DND-41 (cell line): ENCODE results near the gene CEBPG.

ENCODE experiments used
- ATAC-seq: fragments of 200-7000 bp; cut with Tn5 transposase; 3 replicates; pipeline ENCODE4 v1.9.1; 2021; ENCODE audit warnings: low read depth; ENCODE audit not compliant: insufficient read depth
- DNase-seq: peaks from one replicate; pipeline ENCODE4 v3.0.0-alpha.2; 2020
- H2AFZ ChIP-seq: 2 replicates; pipeline ENCODE4 v1.6.0; 2012; ENCODE audit warnings: low read depth, low read length
- H3K27ac ChIP-seq: 2 replicates; pipeline ENCODE4 v1.5.1; 2012; ENCODE audit warnings: low read length, inconsistent platforms
- H3K27me3 ChIP-seq: fragments of 200-600 bp; sonication (generic); 2 replicates; pipeline ENCODE4 v1.6.0; 2012; ENCODE audit warnings: low read length, mild to moderate bottlenecking, inconsistent platforms; ENCODE audit not compliant: insufficient read depth, poor library complexity
- H3K36me3 ChIP-seq: 2 replicates; pipeline ENCODE4 v1.5.1; 2012; ENCODE audit warnings: low read length, inconsistent platforms; ENCODE audit not compliant: insufficient read depth
- H3K4me1 ChIP-seq: 2 replicates; pipeline ENCODE4 v1.5.1; 2012; ENCODE audit warnings: mild to moderate bottlenecking, low read length; ENCODE audit not compliant: insufficient read depth
- H3K4me2 ChIP-seq: 2 replicates; pipeline ENCODE4 v1.6.0; 2012; ENCODE audit warnings: mild to moderate bottlenecking, moderate library complexity, low read length, inconsistent platforms; ENCODE audit not compliant: insufficient read depth
- H3K4me3 ChIP-seq, 2 experiments: fragments of 200-600 bp in 1 of 2; shearing (Covaris generic) in 1 of 2; 2 replicates each; pipeline ENCODE4 v1.5.1; 2012 to 2016; ENCODE audit warnings: inconsistent platforms in 2 of 2, low read length in 2 of 2, mild to moderate bottlenecking in 2 of 2, low read depth in 1 of 2, moderate library complexity in 1 of 2
- H3K79me2 ChIP-seq: 2 replicates; pipeline ENCODE4 v1.6.0; 2012; ENCODE audit warnings: low read length, inconsistent platforms; ENCODE audit not compliant: insufficient read depth
- H3K9ac ChIP-seq: 2 replicates; pipeline ENCODE4 v1.6.0; 2012; ENCODE audit warnings: low read depth, mild to moderate bottlenecking, inconsistent platforms, low read length, moderate library complexity
- H3K9me3 ChIP-seq: 2 replicates; pipeline ENCODE4 v1.5.1; 2012; ENCODE audit warnings: low read length, moderate library complexity, mild to moderate bottlenecking, inconsistent platforms; ENCODE audit not compliant: insufficient read depth, severe bottlenecking
- H4K20me1 ChIP-seq: 2 replicates; pipeline ENCODE4 v1.6.0; 2012; ENCODE audit warnings: low read length; ENCODE audit not compliant: insufficient read depth
- EZH2 ChIP-seq: IDR thresholded peaks from 3 replicates; pipeline ENCODE4 v1.6.1; 2012; ENCODE audit warnings: borderline replicate concordance, low read depth, mild to moderate bottlenecking, moderate library complexity, low read length, inconsistent platforms; ENCODE audit not compliant: severe bottlenecking
- TF ChIP-seq, protein P1 (sequence below): IDR thresholded peaks from 2 replicates; pipeline ENCODE4 v1.5.1; 2012; ENCODE audit warnings: borderline replicate concordance, low read length, moderate library complexity, mild to moderate bottlenecking; ENCODE audit not compliant: poor library complexity, severe bottlenecking; ENCODE audit errors: extremely low read depth

CEBPG gene

DNA sequence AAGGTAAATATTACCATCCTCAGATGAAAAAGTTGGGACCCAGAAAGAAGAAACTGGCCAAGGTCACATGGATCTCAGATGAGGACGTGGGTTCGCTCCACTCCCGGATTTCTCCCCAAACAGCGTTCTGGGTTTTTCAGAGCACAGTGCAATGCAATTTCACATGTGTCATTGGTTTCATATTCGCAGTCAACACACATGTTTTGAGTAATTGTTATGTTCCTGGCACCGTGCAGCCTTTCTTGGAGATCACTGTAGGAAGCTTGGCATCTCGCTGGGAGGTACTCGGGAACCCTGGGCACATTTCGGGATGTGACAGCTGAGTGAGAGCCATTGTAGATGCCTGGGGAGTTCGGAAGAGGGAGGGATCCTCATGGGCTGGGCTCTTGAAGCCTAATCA, 26.2 kb upstream of the CEBPG start:
- H3K79me2 ChIP-seq, result no peaks in the 10 kb centered on the region
- TF ChIP-seq, protein P1, sequence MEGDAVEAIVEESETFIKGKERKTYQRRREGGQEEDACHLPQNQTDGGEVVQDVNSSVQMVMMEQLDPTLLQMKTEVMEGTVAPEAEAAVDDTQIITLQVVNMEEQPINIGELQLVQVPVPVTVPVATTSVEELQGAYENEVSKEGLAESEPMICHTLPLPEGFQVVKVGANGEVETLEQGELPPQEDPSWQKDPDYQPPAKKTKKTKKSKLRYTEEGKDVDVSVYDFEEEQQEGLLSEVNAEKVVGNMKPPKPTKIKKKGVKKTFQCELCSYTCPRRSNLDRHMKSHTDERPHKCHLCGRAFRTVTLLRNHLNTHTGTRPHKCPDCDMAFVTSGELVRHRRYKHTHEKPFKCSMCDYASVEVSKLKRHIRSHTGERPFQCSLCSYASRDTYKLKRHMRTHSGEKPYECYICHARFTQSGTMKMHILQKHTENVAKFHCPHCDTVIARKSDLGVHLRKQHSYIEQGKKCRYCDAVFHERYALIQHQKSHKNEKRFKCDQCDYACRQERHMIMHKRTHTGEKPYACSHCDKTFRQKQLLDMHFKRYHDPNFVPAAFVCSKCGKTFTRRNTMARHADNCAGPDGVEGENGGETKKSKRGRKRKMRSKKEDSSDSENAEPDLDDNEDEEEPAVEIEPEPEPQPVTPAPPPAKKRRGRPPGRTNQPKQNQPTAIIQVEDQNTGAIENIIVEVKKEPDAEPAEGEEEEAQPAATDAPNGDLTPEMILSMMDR, result no peak
- no peak for TF ChIP-seq EZH2
- H3K4me2 ChIP-seq, result no peak overlapping the region
- H3K36me3 ChIP-seq, result no peaks in the 10 kb centered on the region
- no peaks in the 10 kb centered on the region for H3K9me3 ChIP-seq
- no peak for ATAC-seq
- no peaks in the 10 kb centered on the region for H4K20me1 ChIP-seq
- H3K4me3 ChIP-seq, result no peak overlapping the region
- H3K27ac ChIP-seq, result no peak overlapping the region
- H3K27me3 ChIP-seq, result peaks cover 15% of the 10 kb centered on the region
- H3K9ac ChIP-seq, result no peak overlapping the region
- DNase-seq, result no peak
- H2AFZ ChIP-seq, result no peak overlapping the region
- no peaks in the 10 kb centered on the region for H3K4me1 ChIP-seq

DNA sequence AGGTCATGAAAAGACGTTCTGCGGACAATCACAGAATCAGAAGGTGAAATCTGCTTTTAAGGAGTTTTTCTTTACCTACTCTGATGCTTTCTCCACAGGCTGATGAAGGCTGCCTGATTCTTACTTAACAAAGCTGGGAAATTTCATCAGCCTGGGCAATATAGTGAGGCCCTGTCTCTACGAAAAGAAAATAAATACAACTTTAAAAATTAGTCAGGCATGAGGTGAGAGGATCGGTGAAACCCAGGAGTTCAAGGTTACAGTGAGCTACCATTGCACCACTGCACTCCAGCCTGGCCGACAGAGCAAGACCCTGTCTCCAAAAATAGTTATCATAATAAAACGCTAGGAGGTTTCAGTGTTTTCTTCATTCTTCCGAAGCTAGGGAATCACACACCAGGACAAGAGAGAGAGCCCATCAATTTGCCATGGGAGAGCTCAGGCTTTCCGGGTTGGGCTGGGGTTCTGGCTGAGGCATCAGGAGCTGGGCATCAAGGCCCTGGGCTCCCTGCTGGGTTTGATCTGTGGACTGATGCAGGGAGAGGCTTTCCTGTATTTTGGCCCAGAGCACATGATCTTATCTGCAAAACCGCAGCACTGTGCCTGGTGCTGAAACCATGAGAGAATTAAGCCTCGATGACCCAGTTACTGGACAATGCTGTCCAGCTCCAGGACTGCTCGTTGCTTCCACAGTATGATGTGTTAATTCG, 25.1 kb upstream of the CEBPG start:
- Histone ChIP-seq H3K4me1 (no peaks in the 10 kb centered on the region), H2AFZ (no peak overlapping the region), H4K20me1 (no peaks in the 10 kb centered on the region), H3K4me3 (no peak overlapping the region), H3K9ac (no peak overlapping the region), H3K36me3 (no peaks in the 10 kb centered on the region), H3K9me3 (no peaks in the 10 kb centered on the region), H3K4me2 (no peak overlapping the region), H3K27ac (no peak overlapping the region), H3K79me2 (no peaks in the 10 kb centered on the region), H3K27me3 (peaks cover 15% of the 10 kb centered on the region)
- no peak for TF ChIP-seq EZH2
- TF ChIP-seq, protein P1, result no peak
- ATAC-seq (no peak), DNase-seq (no peak)

DNA sequence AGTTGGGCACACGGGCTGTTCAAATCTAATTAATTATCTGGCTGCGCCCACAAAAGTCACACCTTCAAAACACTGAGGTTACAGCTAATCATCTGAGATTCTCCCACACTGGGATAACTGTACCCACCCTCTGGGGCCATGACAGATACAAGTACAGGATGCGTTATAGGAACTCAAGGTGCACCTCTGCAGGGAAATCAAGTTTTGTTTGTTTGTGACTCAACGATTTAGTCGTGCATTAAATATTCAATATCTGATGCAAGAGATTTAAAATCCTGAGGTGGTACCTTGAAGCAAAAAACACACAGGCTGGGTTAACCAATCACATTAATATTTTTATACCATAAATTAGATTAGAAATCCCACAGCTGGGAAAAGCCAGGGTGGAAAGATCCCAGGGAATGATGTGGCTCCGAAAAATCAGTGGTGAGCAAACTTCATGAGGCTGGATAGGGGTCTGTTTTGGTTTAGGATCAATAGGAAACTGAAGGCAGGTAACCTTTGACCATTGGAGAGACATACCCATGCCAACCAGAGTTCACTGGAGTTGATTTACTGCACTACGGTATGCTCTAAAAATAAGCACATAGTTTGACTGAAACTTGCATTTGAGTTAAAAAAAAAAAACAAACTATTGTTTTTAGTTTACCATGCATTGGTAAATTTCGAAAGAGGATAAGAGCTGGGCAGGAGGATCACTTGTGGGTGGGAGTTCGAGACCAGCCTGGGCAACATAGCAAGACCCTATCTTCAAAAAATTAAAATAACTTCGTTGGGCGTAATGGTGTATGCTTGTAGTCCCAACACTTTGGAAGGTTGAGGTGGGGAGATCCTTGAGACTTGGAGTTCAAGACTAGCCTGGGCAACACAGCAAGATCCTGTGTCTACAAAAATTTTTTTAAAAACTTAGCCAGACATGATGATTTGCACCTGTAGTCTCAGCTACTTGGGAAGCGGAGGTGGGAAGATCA, 23.9 kb upstream of the CEBPG start:
- H3K79me2 ChIP-seq, result no peaks in the 10 kb centered on the region
- H3K27me3 ChIP-seq, result peaks cover 15% of the 10 kb centered on the region
- H4K20me1 ChIP-seq, result no peaks in the 10 kb centered on the region
- TF ChIP-seq, protein P1, result no peak
- no peak for TF ChIP-seq EZH2
- H3K27ac ChIP-seq, result no peak overlapping the region
- H3K4me2 ChIP-seq, result no peak overlapping the region
- no peaks in the 10 kb centered on the region for H3K36me3 ChIP-seq
- H2AFZ ChIP-seq, result no peak overlapping the region
- no peaks in the 10 kb centered on the region for H3K9me3 ChIP-seq
- no peak overlapping the region for H3K9ac ChIP-seq
- DNase-seq (no peak), ATAC-seq (no peak)
- no peaks in the 10 kb centered on the region for H3K4me1 ChIP-seq
- H3K4me3 ChIP-seq, result no peak overlapping the region
